Activated naive CD4-positive, alpha-beta T cell treated with anti-CD3 and anti-CD28 coated beads, Interleukin-2, amount 50 U/mL, for 72 hours (primary cell): ENCODE results near the gene PDSS2. TPM values are rescaled to one million over a fixed set of nuclear protein-coding genes. Genes with fewer than 3 reads are reported as not detected.

Experiments used
- ATAC-seq, 2 donors: fragments of 150-1000 bp; cut with Tn5 transposase; 2 replicates each; pipeline ENCODE4 v1.10.0; 2021; ENCODE audit warnings: mild to moderate bottlenecking in 2 of 2, moderate library complexity in 2 of 2
- DNase-seq, 2 donors: peaks; one replicate each; pipeline ENCODE4 v3.0.0; 2021 to 2022; ENCODE audit warnings: low spot score in 2 of 2
- H3K27ac Mint-ChIP-seq, 2 donors: one replicate each; pipeline ENCODE4 v1.8.0; 2022; ENCODE audit warnings: mild to moderate bottlenecking in 2 of 2, mixed read lengths in 2 of 2
- H3K36me3 Mint-ChIP-seq, 2 donors: one replicate each; pipeline ENCODE4 v1.8.0; 2022; ENCODE audit warnings: mixed read lengths in 2 of 2
- H3K9me3 Mint-ChIP-seq, 2 donors: one replicate each; pipeline ENCODE4 v1.8.0; 2022; ENCODE audit warnings: mixed read lengths in 2 of 2
- total RNA-seq, 2 donors: library from RNA; stranded (reverse); gene quantifications; one replicate each; pipeline ENCODE4 v1.2.3, GENCODE V29; 2022

The PDSS2 gene
- total RNA-seq, 2 donors from 2014 or later: 9.5 to 14.8 TPM

GRCh38 chr6:107107791-107108190 is 351.6 kb downstream of the PDSS2 start:
- Mint-ChIP-seq H3K27ac (no peak overlapping the region), H3K36me3 (no peaks in the 10 kb centered on the region), H3K9me3 (no peaks in the 10 kb centered on the region)
- ATAC-seq (no peak), DNase-seq (no peak)

GRCh38 chr6:107106165-107106564 is 353.2 kb downstream of the PDSS2 start:
- Mint-ChIP-seq H3K27ac (no peak overlapping the region), H3K9me3 (no peaks in the 10 kb centered on the region)
- no peak for ATAC-seq

GRCh38 chr6:107105511-107106116 is 353.8 kb downstream of the PDSS2 start:
- H3K36me3 Mint-ChIP-seq: no peaks in the 10 kb centered on the region
- H3K27ac Mint-ChIP-seq: no peak overlapping the region

More at GRCh38 chr6:107106165-107106564, 353.2 kb downstream of the PDSS2 start:
- DNase-seq: no peak
- no peaks in the 10 kb centered on the region for H3K36me3 Mint-ChIP-seq

GRCh38 chr6:107103082-107103481 is 356.3 kb downstream of the PDSS2 start:
- H3K9me3 Mint-ChIP-seq: no peaks in the 10 kb centered on the region
- DNase-seq (no peak), ATAC-seq (no peak)
- H3K36me3 Mint-ChIP-seq: no peaks in the 10 kb centered on the region
- H3K27ac Mint-ChIP-seq: no peak overlapping the region

More at GRCh38 chr6:107105511-107106116, 353.8 kb downstream of the PDSS2 start:
- ATAC-seq (no peak), DNase-seq (no peak)
- no peaks in the 10 kb centered on the region for H3K9me3 Mint-ChIP-seq

Other genes starting within 250 kb of the PDSS2 start
- gene SOBP, start 30.6 kb upstream of the PDSS2 start, total RNA-seq: under 1 TPM in 1 of 2 donors, not detected in 1; 0.97 TPM